ENCODE measurements around the gene ZNRF3. TPM values are rescaled to one million over a fixed set of nuclear protein-coding genes. Genes with fewer than 3 reads are reported as not detected.

ZNRF3 gene
- total RNA-seq, 1 donor from 2014 or later = 5.8 TPM

- H3K9me3 ChIP-seq (ENCODE audit: insufficient read depth, low read depth, low read length) = no peaks in the 10 kb centered on the region
- no peak overlapping the region for H3K27ac Mint-ChIP-seq (ENCODE audit: unreplicated experiment)
- no peak for DNase-seq (ENCODE audit: low read depth)
- no peak overlapping the region for H3K4me3 ChIP-seq (ENCODE audit: insufficient read depth, low read depth, low read length)
- H3K4me3 Mint-ChIP-seq (ENCODE audit: unreplicated experiment) = no peak overlapping the region
- H2AFZ ChIP-seq (ENCODE audit: low read depth, low read length) = no peak overlapping the region
- H3K27me3 ChIP-seq (ENCODE audit: insufficient read depth, low read length) = no peaks in the 10 kb centered on the region
- H3K36me3 ChIP-seq (ENCODE audit: insufficient read depth, low read length) = no peaks in the 10 kb centered on the region
- H3K4me1 ChIP-seq (ENCODE audit: insufficient read depth, low read length) = no peaks in the 10 kb centered on the region
- H4K20me1 ChIP-seq (ENCODE audit: insufficient read depth, low read length) = no peaks in the 10 kb centered on the region
- H3K27ac ChIP-seq (ENCODE audit: low read depth, low read length) = no peak overlapping the region
- H3K4me1 Mint-ChIP-seq (ENCODE audit: low read depth, unreplicated experiment) = no peaks in the 10 kb centered on the region
- H3K9me3 Mint-ChIP-seq (ENCODE audit: unreplicated experiment) = no peaks in the 10 kb centered on the region
- no peak overlapping the region for H3K9ac ChIP-seq (ENCODE audit: low read length)
- no peak for FAIRE-seq
- H3K36me3 Mint-ChIP-seq (ENCODE audit: low read depth, unreplicated experiment) = no peaks in the 10 kb centered on the region
- H3K27me3 Mint-ChIP-seq (ENCODE audit: low read depth, unreplicated experiment) = peaks cover 14% of the 10 kb centered on the region
- TF ChIP-seq EZH2 (IDR thresholded peaks at IDR 0.05; ENCODE audit: insufficient read depth, low read length) = no peak
- H3K79me2 ChIP-seq (ENCODE audit: insufficient read depth, low read length) = no peaks in the 10 kb centered on the region
- no peak overlapping the region for H3K4me2 ChIP-seq (ENCODE audit: low read length)
These were observed 173.1 kb downstream of the ZNRF3 start for GRCh38 chr22:29056472-29056871.

GRCh38 chr22:29060251-29060869 lies 177.0 kb downstream of the ZNRF3 start:
- H3K4me3 ChIP-seq (ENCODE audit: insufficient read depth, low read depth, low read length) = no peak overlapping the region
- TF ChIP-seq CTCF (IDR thresholded peaks at IDR 0.05; ENCODE audit: insufficient read depth, low read depth, low read length) (no peak), EZH2 (IDR thresholded peaks at IDR 0.05; ENCODE audit: insufficient read depth, low read length) (no peak)
- H3K4me2 ChIP-seq (ENCODE audit: low read length) = no peak overlapping the region
- H3K4me1 Mint-ChIP-seq (ENCODE audit: low read depth, unreplicated experiment) = no peaks in the 10 kb centered on the region
- no peak overlapping the region for H3K27ac Mint-ChIP-seq (ENCODE audit: unreplicated experiment)
- no peaks in the 10 kb centered on the region for H3K9me3 ChIP-seq (ENCODE audit: insufficient read depth, low read depth, low read length)
- FAIRE-seq (no peak), DNase-seq (ENCODE audit: low read depth) (no peak)
- no peaks in the 10 kb centered on the region for H3K9me3 Mint-ChIP-seq (ENCODE audit: unreplicated experiment)
- H4K20me1 ChIP-seq (ENCODE audit: insufficient read depth, low read length) = no peaks in the 10 kb centered on the region
- peaks cover 4% of the 10 kb centered on the region for H3K27me3 ChIP-seq (ENCODE audit: insufficient read depth, low read length)
- H3K36me3 Mint-ChIP-seq (ENCODE audit: low read depth, unreplicated experiment) = no peaks in the 10 kb centered on the region
- H3K36me3 ChIP-seq (ENCODE audit: insufficient read depth, low read length) = no peaks in the 10 kb centered on the region
- H3K4me3 Mint-ChIP-seq (ENCODE audit: unreplicated experiment) = no peak overlapping the region
- H3K27me3 Mint-ChIP-seq (ENCODE audit: low read depth, unreplicated experiment) = peaks cover 29% of the 10 kb centered on the region
- H3K79me2 ChIP-seq (ENCODE audit: insufficient read depth, low read length) = no peaks in the 10 kb centered on the region
- no peak overlapping the region for H2AFZ ChIP-seq (ENCODE audit: low read depth, low read length)
- H3K27ac ChIP-seq (ENCODE audit: low read depth, low read length) = no peak overlapping the region
- no peaks in the 10 kb centered on the region for H3K4me1 ChIP-seq (ENCODE audit: insufficient read depth, low read length)
- no peak overlapping the region for H3K9ac ChIP-seq (ENCODE audit: low read length)

GRCh38 chr22:29060931-29061330 lies 177.6 kb downstream of the ZNRF3 start:
- Histone ChIP-seq H3K4me3 (ENCODE audit: insufficient read depth, low read depth, low read length) (no peak overlapping the region), H3K4me2 (ENCODE audit: low read length) (no peak overlapping the region), H3K36me3 (ENCODE audit: insufficient read depth, low read length) (no peaks in the 10 kb centered on the region), H3K9ac (ENCODE audit: low read length) (no peak overlapping the region), H4K20me1 (ENCODE audit: insufficient read depth, low read length) (no peaks in the 10 kb centered on the region), H3K27me3 (ENCODE audit: insufficient read depth, low read length) (peaks cover 4% of the 10 kb centered on the region), H3K79me2 (ENCODE audit: insufficient read depth, low read length) (no peaks in the 10 kb centered on the region), H3K4me1 (ENCODE audit: insufficient read depth, low read length) (no peaks in the 10 kb centered on the region), H3K27ac (ENCODE audit: low read depth, low read length) (no peak overlapping the region), H3K9me3 (ENCODE audit: insufficient read depth, low read depth, low read length) (no peaks in the 10 kb centered on the region), H2AFZ (ENCODE audit: low read depth, low read length) (no peak overlapping the region)
- DNase-seq (ENCODE audit: low read depth) (no peak), FAIRE-seq (no peak)
- H3K4me3 Mint-ChIP-seq (ENCODE audit: unreplicated experiment) = no peak overlapping the region
- no peaks in the 10 kb centered on the region for H3K36me3 Mint-ChIP-seq (ENCODE audit: low read depth, unreplicated experiment)
- H3K9me3 Mint-ChIP-seq (ENCODE audit: unreplicated experiment) = no peaks in the 10 kb centered on the region
- H3K27me3 Mint-ChIP-seq (ENCODE audit: low read depth, unreplicated experiment) = peaks cover 31% of the 10 kb centered on the region
- TF ChIP-seq CTCF (IDR thresholded peaks at IDR 0.05; ENCODE audit: insufficient read depth, low read depth, low read length) (no peak), EZH2 (IDR thresholded peaks at IDR 0.05; ENCODE audit: insufficient read depth, low read length) (no peak)
- H3K27ac Mint-ChIP-seq (ENCODE audit: unreplicated experiment) = no peak overlapping the region
- no peaks in the 10 kb centered on the region for H3K4me1 Mint-ChIP-seq (ENCODE audit: low read depth, unreplicated experiment)
